ENCODE measurements around the gene DAPK2. TPM values are rescaled to one million over a fixed set of nuclear protein-coding genes. Genes with fewer than 3 reads are reported as not detected.

The DAPK2 gene
- total and polyA plus RNA-seq, 2 of the 13 experiments (the other 11 are each of a cell fraction or from before 2014, with no cell fraction given): 0.33 to 0.63 TPM

DNA sequence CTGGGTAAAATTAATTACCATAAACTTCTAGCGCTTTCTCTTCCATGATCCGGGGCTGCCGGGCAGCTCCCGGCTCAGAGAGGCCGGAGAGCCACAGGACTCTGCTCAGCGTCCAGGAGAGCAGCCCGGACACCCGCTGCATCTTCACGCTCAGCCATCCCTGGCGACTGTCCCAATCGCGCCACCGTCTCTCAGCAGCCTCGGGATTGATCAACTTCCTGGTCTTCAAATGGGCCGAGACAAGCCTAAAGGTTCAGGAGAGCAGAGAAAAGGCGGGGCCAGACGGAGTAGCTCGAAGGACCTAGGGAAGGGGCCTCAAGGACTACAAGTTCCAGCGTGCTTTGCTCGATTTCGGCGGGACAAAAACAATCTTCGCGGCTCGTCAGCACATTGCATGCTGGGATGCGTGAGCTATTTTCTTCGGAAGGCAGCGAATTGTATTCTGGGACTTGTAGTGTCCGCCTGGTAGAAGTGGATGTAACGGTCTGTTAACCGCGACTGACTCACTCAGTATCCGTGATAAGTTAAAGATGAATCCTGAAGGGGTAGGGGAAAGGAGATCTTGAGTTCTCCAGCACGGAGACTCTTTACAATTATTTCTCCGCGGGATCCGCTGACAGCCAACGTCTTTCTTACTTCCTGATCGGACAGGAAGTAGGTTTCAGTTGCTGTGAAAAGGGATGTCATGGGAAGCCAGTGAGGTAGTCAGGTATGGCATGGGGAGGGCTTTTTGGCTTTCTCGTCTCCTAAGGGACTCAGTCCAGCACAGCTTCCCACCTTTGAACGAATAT, 47.5 kb upstream of the DAPK2 start, which contains the start of gene CIAO2A (continued):
- TF ChIP-seq CREB1 (IDR thresholded peaks at IDR 0.05) (peak; percentile 80), CREB1 (CRISPR knock-in tag; IDR thresholded peaks at IDR 0.05) (peak; percentile 97), ZNF605 (CRISPR knock-in tag; IDR thresholded peaks at IDR 0.05) (peak; percentile 45), ZMAT3 (CRISPR knock-in tag; conservative IDR thresholded peaks at IDR 0.05) (peak; percentile 54; the same call in 1 of the 2 replicates), ZNF10 (CRISPR knock-in tag; IDR thresholded peaks at IDR 0.05; ENCODE audit: borderline replicate concordance, low read depth) (no peak), ZNF816 (CRISPR knock-in tag; IDR thresholded peaks at IDR 0.05; ENCODE audit: borderline replicate concordance) (no peak), ZNF101 (CRISPR knock-in tag; IDR thresholded peaks at IDR 0.05; ENCODE audit: borderline replicate concordance, low read depth) (no peak), MBNL3 (CRISPR knock-in tag; conservative IDR thresholded peaks at IDR 0.05) (no peak), EZH2 (conservative IDR thresholded peaks at IDR 0.05; ENCODE audit: low read depth, low read length) (no peak), ZNF180 (CRISPR knock-in tag; IDR thresholded peaks at IDR 0.05; ENCODE audit: borderline replicate concordance, low read depth) (no peak), NFATC3 (CRISPR knock-in tag; IDR thresholded peaks at IDR 0.05) (no peak), KDM4B (CRISPR knock-in tag; IDR thresholded peaks at IDR 0.05) (no peak), PPARG (CRISPR knock-in tag; conservative IDR thresholded peaks at IDR 0.05) (no peak; the same call in 1 of the 2 replicates), ZNF839 (CRISPR knock-in tag; IDR thresholded peaks at IDR 0.05; ENCODE audit: borderline replicate concordance) (no peak), MAFG (CRISPR knock-in tag; IDR thresholded peaks at IDR 0.05) (no peak)
- TF ChIP-seq, protein P1, sequence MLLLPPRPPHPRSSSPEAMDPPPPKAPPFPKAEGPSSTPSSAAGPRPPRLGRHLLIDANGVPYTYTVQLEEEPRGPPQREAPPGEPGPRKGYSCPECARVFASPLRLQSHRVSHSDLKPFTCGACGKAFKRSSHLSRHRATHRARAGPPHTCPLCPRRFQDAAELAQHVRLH (CRISPR knock-in tag; IDR thresholded peaks at IDR 0.05; ENCODE audit: borderline replicate concordance, low read depth): no peak; the same call in 1 of the 2 replicates
- TF ChIP-seq, protein P2, sequence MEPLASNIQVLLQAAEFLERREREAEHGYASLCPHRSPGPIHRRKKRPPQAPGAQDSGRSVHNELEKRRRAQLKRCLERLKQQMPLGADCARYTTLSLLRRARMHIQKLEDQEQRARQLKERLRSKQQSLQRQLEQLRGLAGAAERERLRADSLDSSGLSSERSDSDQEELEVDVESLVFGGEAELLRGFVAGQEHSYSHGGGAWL (CRISPR knock-in tag; IDR thresholded peaks at IDR 0.05): no peak
- TF ChIP-seq, protein P3, sequence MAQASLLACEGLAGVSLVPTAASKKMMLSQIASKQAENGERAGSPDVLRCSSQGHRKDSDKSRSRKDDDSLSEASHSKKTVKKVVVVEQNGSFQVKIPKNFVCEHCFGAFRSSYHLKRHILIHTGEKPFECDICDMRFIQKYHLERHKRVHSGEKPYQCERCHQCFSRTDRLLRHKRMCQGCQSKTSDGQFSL (CRISPR knock-in tag; IDR thresholded peaks at IDR 0.05): no peak
- TF ChIP-seq, protein P4, sequence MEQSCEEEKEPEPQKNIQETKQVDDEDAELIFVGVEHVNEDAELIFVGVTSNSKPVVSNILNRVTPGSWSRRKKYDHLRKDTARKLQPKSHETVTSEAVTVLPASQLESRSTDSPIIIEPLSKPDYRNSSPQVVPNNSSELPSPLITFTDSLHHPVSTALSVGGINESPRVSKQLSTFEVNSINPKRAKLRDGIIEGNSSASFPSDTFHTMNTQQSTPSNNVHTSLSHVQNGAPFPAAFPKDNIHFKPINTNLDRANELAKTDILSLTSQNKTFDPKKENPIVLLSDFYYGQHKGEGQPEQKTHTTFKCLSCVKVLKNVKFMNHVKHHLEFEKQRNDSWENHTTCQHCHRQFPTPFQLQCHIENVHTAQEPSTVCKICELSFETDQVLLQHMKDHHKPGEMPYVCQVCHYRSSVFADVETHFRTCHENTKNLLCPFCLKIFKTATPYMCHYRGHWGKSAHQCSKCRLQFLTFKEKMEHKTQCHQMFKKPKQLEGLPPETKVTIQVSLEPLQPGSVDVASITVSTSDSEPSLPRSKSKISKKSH (CRISPR knock-in tag; IDR thresholded peaks at IDR 0.05; ENCODE audit: borderline replicate concordance): no peak

Measured in HepG2 (cell line).